Measurements from ENCODE around the gene CGNL1. TPM values are rescaled to one million over a fixed set of nuclear protein-coding genes. Genes with fewer than 3 reads are reported as not detected.

The CGNL1 gene
- total RNA-seq, 1 experiment from 2014 or later: 34.6 TPM

DNA sequence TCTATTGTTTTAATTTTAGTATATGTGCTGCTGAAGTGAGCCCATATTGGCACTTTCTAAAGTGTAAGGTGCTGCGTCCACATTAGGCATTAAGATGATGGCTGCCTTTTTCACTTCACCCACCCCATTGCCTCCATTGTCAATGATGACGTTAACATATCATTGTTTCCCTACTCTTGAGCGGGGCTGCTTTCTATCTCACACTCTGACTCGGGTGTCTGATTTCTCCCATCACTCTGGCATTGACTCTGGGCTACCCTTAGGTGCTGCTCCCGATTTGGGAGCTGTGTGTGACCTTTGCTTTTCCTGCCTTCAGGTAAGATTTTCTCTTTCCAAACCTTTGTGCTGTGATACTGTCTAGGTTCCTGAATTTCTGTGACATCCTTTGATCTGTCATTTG is 28.8 kb downstream of the CGNL1 start:
- no peak overlapping the region for H2AK5ac ChIP-seq (ENCODE audit: insufficient read length, low read length)
- H3K27ac ChIP-seq (ENCODE audit: insufficient read length, low read depth, low read length): no peak overlapping the region
- H2BK15ac ChIP-seq (ENCODE audit: low read depth, low read length): no peak overlapping the region
- peaks cover 0 to 3% of the 10 kb centered on the region in 2 experiments; a peak in 2 of 5 replicates for H3K9me3 Mint-ChIP-seq
- H3T11ph ChIP-seq (ENCODE audit: low read length): no peak overlapping the region
- no peaks in the 10 kb centered on the region for H3K9me3 ChIP-seq (ENCODE audit: control insufficient read depth, low read depth, low read length)
- WGBS (ENCODE audit: extremely low coverage, insufficient read length, low lambda C conversion rate): no CpG with 5 or more reads among the region's 5 CpGs
- no peak overlapping the region for H3K23ac ChIP-seq (ENCODE audit: insufficient read length, low read depth, low read length)
- H3K36me3 Mint-ChIP-seq (ENCODE audit: insufficient read depth in 1 of 3, low read depth in 3 of 3): peaks cover 19 to 39% (median 31%) of the 10 kb centered on the region in 3 experiments; a peak in 6 of 7 replicates
- H4K5ac ChIP-seq (ENCODE audit: insufficient read length, low read depth, low read length): no peak overlapping the region
- H3K27me3 ChIP-seq (ENCODE audit: insufficient read depth, low read length): no peaks in the 10 kb centered on the region
- no peak for DNase-seq
- no peak overlapping the region for H2BK120ac ChIP-seq (ENCODE audit: low read depth, low read length, poor library complexity, severe bottlenecking)
- no peaks in the 10 kb centered on the region for H3K79me2 ChIP-seq (ENCODE audit: insufficient read depth, low read length)
- peaks cover 11% of the 10 kb centered on the region for H3K4me1 ChIP-seq (ENCODE audit: insufficient read depth, low read length)
- peaks cover 40 to 41% of the 10 kb centered on the region in 2 experiments for H3K4me1 Mint-ChIP-seq
- no peak overlapping the region for H2BK12ac ChIP-seq (ENCODE audit: insufficient read length, low read depth, low read length)
- no peak overlapping the region for H3K4me3 Mint-ChIP-seq
- no peak overlapping the region for H2BK20ac ChIP-seq (ENCODE audit: low read depth, low read length, poor library complexity, severe bottlenecking)
- no peak overlapping the region for H3K9ac ChIP-seq (ENCODE audit: extremely low read depth, insufficient read length, low read length)
- no peak overlapping the region for H3K14ac ChIP-seq (ENCODE audit: insufficient read depth, low read length)
- no peak overlapping the region for H2BK5ac ChIP-seq (ENCODE audit: insufficient read length, low read length)
- H4K91ac ChIP-seq (ENCODE audit: insufficient read length, low read depth, low read length): no peak overlapping the region
- H3K18ac ChIP-seq (ENCODE audit: insufficient read length, low read depth, low read length): no peak overlapping the region
- H3K4ac ChIP-seq (ENCODE audit: low read depth, low read length): no peak overlapping the region
- no peak overlapping the region for H3K56ac ChIP-seq (ENCODE audit: insufficient read length, low read depth, low read length)
- H2AFZ ChIP-seq (ENCODE audit: low read length): no peak overlapping the region
- no peaks in the 10 kb centered on the region for H3K27me3 Mint-ChIP-seq (ENCODE audit: low read depth)
- H4K20me1 ChIP-seq (ENCODE audit: control insufficient read depth, insufficient read depth, insufficient read length): no peaks in the 10 kb centered on the region
- no peak overlapping the region for H4K8ac ChIP-seq (replicated peaks; ENCODE audit: insufficient read length, low read depth, low read length)
- H3K27ac Mint-ChIP-seq: peak overlapping the region; percentile 21 to 79 (median 74); a peak in 6 of 7 replicates
- no peaks in the 10 kb centered on the region for H3K79me1 ChIP-seq (ENCODE audit: insufficient read depth, low read depth, low read length, poor library complexity, severe bottlenecking)
- no peak overlapping the region for H3K4me2 ChIP-seq (ENCODE audit: insufficient read depth, insufficient read length, low read length)
- H3K23me2 ChIP-seq (ENCODE audit: insufficient read length, low read depth, low read length, poor library complexity, severe bottlenecking): no peaks in the 10 kb centered on the region
- TF ChIP-seq, protein P1, sequence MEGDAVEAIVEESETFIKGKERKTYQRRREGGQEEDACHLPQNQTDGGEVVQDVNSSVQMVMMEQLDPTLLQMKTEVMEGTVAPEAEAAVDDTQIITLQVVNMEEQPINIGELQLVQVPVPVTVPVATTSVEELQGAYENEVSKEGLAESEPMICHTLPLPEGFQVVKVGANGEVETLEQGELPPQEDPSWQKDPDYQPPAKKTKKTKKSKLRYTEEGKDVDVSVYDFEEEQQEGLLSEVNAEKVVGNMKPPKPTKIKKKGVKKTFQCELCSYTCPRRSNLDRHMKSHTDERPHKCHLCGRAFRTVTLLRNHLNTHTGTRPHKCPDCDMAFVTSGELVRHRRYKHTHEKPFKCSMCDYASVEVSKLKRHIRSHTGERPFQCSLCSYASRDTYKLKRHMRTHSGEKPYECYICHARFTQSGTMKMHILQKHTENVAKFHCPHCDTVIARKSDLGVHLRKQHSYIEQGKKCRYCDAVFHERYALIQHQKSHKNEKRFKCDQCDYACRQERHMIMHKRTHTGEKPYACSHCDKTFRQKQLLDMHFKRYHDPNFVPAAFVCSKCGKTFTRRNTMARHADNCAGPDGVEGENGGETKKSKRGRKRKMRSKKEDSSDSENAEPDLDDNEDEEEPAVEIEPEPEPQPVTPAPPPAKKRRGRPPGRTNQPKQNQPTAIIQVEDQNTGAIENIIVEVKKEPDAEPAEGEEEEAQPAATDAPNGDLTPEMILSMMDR (conservative IDR thresholded peaks at IDR 0.05): no peak
